ENCODE data around the gene MYO9B. TPM values are rescaled to one million over a fixed set of nuclear protein-coding genes. Genes with fewer than 3 reads are reported as not detected.

Gene MYO9B
- 100 to 1,000 TPM; 112 to 142 TPM for total RNA-seq

- ATAC-seq = peak; percentile 80 to 85
- peak within 1 kb of the TSS; percentile 98 to 99 for H3K27ac Mint-ChIP-seq
- H3K9me3 Mint-ChIP-seq = no peaks in the 10 kb centered on the region
Measured at GRCh38 chr19:17075035-17075863, at the start of gene MYO9B, which contains the start of gene HAUS8. MYO9B (plus strand) TSS chr19:17075777; CDS start chr19:17101718, 25,941 bp downstream. HAUS8 (minus strand) TSS chr19:17075452; CDS start chr19:17075422, 30 bp downstream.

GRCh38 chr19:17025991-17026658 is 49.5 kb upstream of the MYO9B start:
- no peak for DNase-seq (ENCODE audit: low spot score in 2 of 2)
- no peak overlapping the region for H3K27ac Mint-ChIP-seq
- H3K36me3 Mint-ChIP-seq = peaks cover 18 to 24% of the 10 kb centered on the region in 2 donors
- H3K9me3 Mint-ChIP-seq = peaks cover 4 to 21% of the 10 kb centered on the region in 2 donors
- ATAC-seq = peak in 1 of 2 donors; percentile 13

More at GRCh38 chr19:17075035-17075863, at the start of gene MYO9B, which contains the start of gene HAUS8:
- peak; percentile 99 to 100 for DNase-seq (ENCODE audit: low spot score in 2 of 2)
- peaks cover 26 to 27% of the 10 kb centered on the region in 2 donors for H3K36me3 Mint-ChIP-seq

- Mint-ChIP-seq H3K27ac (no peak within 1 kb of the TSS), H3K36me3 (peaks cover 18 to 24% of the 10 kb centered on the region in 2 donors), H3K9me3 (peaks cover 4 to 21% of the 10 kb centered on the region in 2 donors)
- ATAC-seq (peak; percentile 29 to 37), DNase-seq (ENCODE audit: low spot score in 2 of 2) (no peak)
Measured at GRCh38 chr19:17026706-17027534, 48.7 kb upstream of the MYO9B start, which contains the start of gene CPAMD8. CPAMD8 (minus strand) TSS chr19:17026810; CDS start chr19:17026642, 168 bp downstream.

GRCh38 chr19:17027535-17027975 is 48.0 kb upstream of the MYO9B start:
- H3K27ac Mint-ChIP-seq = no peak overlapping the region
- H3K36me3 Mint-ChIP-seq = peaks cover 17 to 23% of the 10 kb centered on the region in 2 donors

GRCh38 chr19:17031741-17032140 is 43.8 kb upstream of the MYO9B start:
- ATAC-seq (no peak), DNase-seq (ENCODE audit: low spot score in 2 of 2) (no peak)
- H3K9me3 Mint-ChIP-seq = no peaks in the 10 kb centered on the region
- H3K27ac Mint-ChIP-seq = no peak overlapping the region
- H3K36me3 Mint-ChIP-seq = no peaks in the 10 kb centered on the region

More at GRCh38 chr19:17027535-17027975, 48.0 kb upstream of the MYO9B start:
- no peak for DNase-seq (ENCODE audit: low spot score in 2 of 2)
- no peak for ATAC-seq
- H3K9me3 Mint-ChIP-seq = peaks cover 4 to 21% of the 10 kb centered on the region in 2 donors

GRCh38 chr19:17035842-17036424 is 39.6 kb upstream of the MYO9B start:
- DNase-seq (ENCODE audit: low spot score in 2 of 2) = no peak
- no peaks in the 10 kb centered on the region for H3K36me3 Mint-ChIP-seq
- no peak overlapping the region for H3K27ac Mint-ChIP-seq
- H3K9me3 Mint-ChIP-seq = no peaks in the 10 kb centered on the region
- no peak for ATAC-seq

- no peak for ATAC-seq
- H3K36me3 Mint-ChIP-seq = no peaks in the 10 kb centered on the region
- no peak overlapping the region for H3K27ac Mint-ChIP-seq
- H3K9me3 Mint-ChIP-seq = no peaks in the 10 kb centered on the region
- no peak for DNase-seq (ENCODE audit: low spot score in 2 of 2)
Measured at GRCh38 chr19:17036640-17037039, 38.9 kb upstream of the MYO9B start.

- DNase-seq (ENCODE audit: low spot score in 2 of 2) (no peak), ATAC-seq (no peak)
- no peaks in the 10 kb centered on the region for H3K9me3 Mint-ChIP-seq
- H3K27ac Mint-ChIP-seq = no peak overlapping the region
- no peaks in the 10 kb centered on the region for H3K36me3 Mint-ChIP-seq
Measured at GRCh38 chr19:17037184-17037583, 38.4 kb upstream of the MYO9B start.

GRCh38 chr19:17037966-17038500 is 37.5 kb upstream of the MYO9B start:
- Mint-ChIP-seq H3K36me3 (no peaks in the 10 kb centered on the region), H3K27ac (no peak overlapping the region), H3K9me3 (no peaks in the 10 kb centered on the region)
- DNase-seq (ENCODE audit: low spot score in 2 of 2) = no peak
- no peak for ATAC-seq

GRCh38 chr19:17041976-17042375 is 33.6 kb upstream of the MYO9B start:
- no peak for DNase-seq (ENCODE audit: low spot score in 2 of 2)
- ATAC-seq = no peak
- no peaks in the 10 kb centered on the region for H3K9me3 Mint-ChIP-seq
- no peaks in the 10 kb centered on the region for H3K36me3 Mint-ChIP-seq
- H3K27ac Mint-ChIP-seq = peak overlapping the region in 1 of 2 donors; percentile 72

GRCh38 chr19:17043744-17044143 is 31.8 kb upstream of the MYO9B start:
- DNase-seq (ENCODE audit: low spot score in 2 of 2) (no peak), ATAC-seq (no peak)
- no peaks in the 10 kb centered on the region for H3K36me3 Mint-ChIP-seq
- H3K9me3 Mint-ChIP-seq = no peaks in the 10 kb centered on the region
- no peak overlapping the region for H3K27ac Mint-ChIP-seq

GRCh38 chr19:17045907-17046502 is 29.6 kb upstream of the MYO9B start:
- Mint-ChIP-seq H3K9me3 (no peaks in the 10 kb centered on the region), H3K36me3 (peaks cover 2% of the 10 kb centered on the region in 2 donors), H3K27ac (no peak overlapping the region)
- no peak for DNase-seq (ENCODE audit: low spot score in 2 of 2)
- ATAC-seq = no peak

GRCh38 chr19:17048885-17049453 is 26.6 kb upstream of the MYO9B start:
- H3K36me3 Mint-ChIP-seq = peaks cover 8 to 14% of the 10 kb centered on the region in 2 donors
- DNase-seq (ENCODE audit: low spot score in 2 of 2) (no peak), ATAC-seq (no peak)
- peak overlapping the region in 1 of 2 donors; percentile 16 for H3K27ac Mint-ChIP-seq
- H3K9me3 Mint-ChIP-seq = no peaks in the 10 kb centered on the region

- Mint-ChIP-seq H3K9me3 (no peaks in the 10 kb centered on the region), H3K36me3 (peaks cover 8 to 16% of the 10 kb centered on the region in 2 donors), H3K27ac (no peak overlapping the region)
- DNase-seq (ENCODE audit: low spot score in 2 of 2) = no peak
- ATAC-seq = no peak
Measured at GRCh38 chr19:17049711-17050280, 25.8 kb upstream of the MYO9B start.

GRCh38 chr19:17052439-17052838 is 23.1 kb upstream of the MYO9B start:
- ATAC-seq = no peak
- no peak overlapping the region for H3K27ac Mint-ChIP-seq
- peak in 1 of 2 donors; percentile 26 for DNase-seq (ENCODE audit: low spot score in 2 of 2)

More at GRCh38 chr19:17052439-17052838, 23.1 kb upstream of the MYO9B start:
- Mint-ChIP-seq H3K36me3 (peaks cover 8 to 16% of the 10 kb centered on the region in 2 donors), H3K9me3 (no peaks in the 10 kb centered on the region)
